HG03175 (cell line): ENCODE measurements around the gene SLC26A2.

Source experiments
- ATAC-seq: cut with Tn5 transposase; IDR thresholded peaks from one replicate; pipeline ENCODE4 v1.9.1; 2021; ENCODE audit warnings: mild to moderate bottlenecking, moderate library complexity; ENCODE audit not compliant: unreplicated experiment

The SLC26A2 gene

GRCh38 chr5:150035139-150035895 lies 74.8 kb downstream of the SLC26A2 start:
- peak; percentile 94 for ATAC-seq

GRCh38 chr5:150036513-150036912 lies 76.0 kb downstream of the SLC26A2 start:
- no peak for ATAC-seq
